ENCODE measurements around the gene FBXO21.
"Not testable (repeated sequence)": the region's sequence is repeated elsewhere in the genome, so short reads cannot be mapped to it uniquely, and the experiment has no call there.

The FBXO21 gene

GRCh38 chr12:117098361-117099217, 91.7 kb downstream of the FBXO21 start:
- WGBS (ENCODE audit: insufficient coverage, insufficient read length): no CpG with 5 or more reads among the region's 85 CpGs
- Histone ChIP-seq H3K4me3 (ENCODE audit: low read length) (peak overlapping the region; percentile 79), H3K36me3 (ENCODE audit: control insufficient read depth, insufficient read depth, low read length) (no peaks in the 10 kb centered on the region), H3K4me1 (ENCODE audit: control insufficient read depth, insufficient read depth, low read length) (peaks cover 1% of the 10 kb centered on the region; the same call in 1 of the 2 replicates), H3K27me3 (ENCODE audit: control insufficient read depth, insufficient read depth, low read length) (peaks cover 4% of the 10 kb centered on the region; the same call in 1 of the 2 replicates), H3K9me3 (ENCODE audit: control insufficient read depth, insufficient read depth, low read length) (no peaks in the 10 kb centered on the region), H3K27ac (ENCODE audit: low read length) (no peak overlapping the region)
- no peak for DNase-seq (ENCODE audit: low read depth, low spot score)

GRCh38 chr12:117098024-117098360, 92.3 kb downstream of the FBXO21 start:
- Histone ChIP-seq H3K36me3 (ENCODE audit: control insufficient read depth, insufficient read depth, low read length) (no peaks in the 10 kb centered on the region), H3K4me3 (ENCODE audit: low read length) (peak overlapping the region; percentile 79; the same call in 1 of the 2 replicates)
- DNase-seq (ENCODE audit: low read depth, low spot score): no peak

GRCh38 chr12:117097159-117097558, 93.1 kb downstream of the FBXO21 start:
- H3K4me3 ChIP-seq (ENCODE audit: low read length): no peak overlapping the region
- peaks cover 1% of the 10 kb centered on the region; the same call in 1 of the 2 replicates for H3K4me1 ChIP-seq (ENCODE audit: control insufficient read depth, insufficient read depth, low read length)
- H3K27me3 ChIP-seq (ENCODE audit: control insufficient read depth, insufficient read depth, low read length): peaks cover 4% of the 10 kb centered on the region; the same call in 1 of the 2 replicates
- H3K9me3 ChIP-seq (ENCODE audit: control insufficient read depth, insufficient read depth, low read length): no peaks in the 10 kb centered on the region
- DNase-seq (ENCODE audit: low read depth, low spot score): no peak
- no CpG with 5 or more reads among the region's 8 CpGs for WGBS (ENCODE audit: insufficient coverage, insufficient read length)
- H3K27ac ChIP-seq (ENCODE audit: low read length): no peak overlapping the region
- no peaks in the 10 kb centered on the region for H3K36me3 ChIP-seq (ENCODE audit: control insufficient read depth, insufficient read depth, low read length)

More at GRCh38 chr12:117098024-117098360, 92.3 kb downstream of the FBXO21 start:
- H3K9me3 ChIP-seq (ENCODE audit: control insufficient read depth, insufficient read depth, low read length): no peaks in the 10 kb centered on the region
- peaks cover 4% of the 10 kb centered on the region; the same call in 1 of the 2 replicates for H3K27me3 ChIP-seq (ENCODE audit: control insufficient read depth, insufficient read depth, low read length)
- H3K4me1 ChIP-seq (ENCODE audit: control insufficient read depth, insufficient read depth, low read length): peaks cover 1% of the 10 kb centered on the region; the same call in 1 of the 2 replicates
- WGBS (ENCODE audit: insufficient coverage, insufficient read length): no CpG with 5 or more reads among the region's 3 CpGs
- H3K27ac ChIP-seq (ENCODE audit: low read length): no peak overlapping the region

- peaks cover 1% of the 10 kb centered on the region; the same call in 1 of the 2 replicates for H3K4me1 ChIP-seq (ENCODE audit: control insufficient read depth, insufficient read depth, low read length)
- peaks cover 4% of the 10 kb centered on the region; the same call in 1 of the 2 replicates for H3K27me3 ChIP-seq (ENCODE audit: control insufficient read depth, insufficient read depth, low read length)
- no peak overlapping the region for H3K27ac ChIP-seq (ENCODE audit: low read length)
Measured at GRCh38 chr12:117096501-117097042, 93.7 kb downstream of the FBXO21 start.

GRCh38 chr12:117095191-117095590, 95.1 kb downstream of the FBXO21 start:
- not testable (repeated sequence) for DNase-seq (ENCODE audit: low read depth, low spot score); H3K4me1 ChIP-seq (ENCODE audit: control insufficient read depth, insufficient read depth, low read length)
- WGBS (ENCODE audit: insufficient coverage, insufficient read length): no CpG with 5 or more reads among the region's 10 CpGs

More at GRCh38 chr12:117096501-117097042, 93.7 kb downstream of the FBXO21 start:
- no peak for DNase-seq (ENCODE audit: low read depth, low spot score)
- Histone ChIP-seq H3K36me3 (ENCODE audit: control insufficient read depth, insufficient read depth, low read length) (no peaks in the 10 kb centered on the region), H3K9me3 (ENCODE audit: control insufficient read depth, insufficient read depth, low read length) (no peaks in the 10 kb centered on the region), H3K4me3 (ENCODE audit: low read length) (no peak overlapping the region)
- no CpG with 5 or more reads among the region's 11 CpGs for WGBS (ENCODE audit: insufficient coverage, insufficient read length)

GRCh38 chr12:117093918-117094630, 96.2 kb downstream of the FBXO21 start:
- Histone ChIP-seq H3K27ac (ENCODE audit: low read length) (no peak overlapping the region), H3K4me1 (ENCODE audit: control insufficient read depth, insufficient read depth, low read length) (0 out of 2 replicates have a peak, but pooled peaks cover 1% of the 10 kb centered on the region), H3K9me3 (ENCODE audit: control insufficient read depth, insufficient read depth, low read length) (no peaks in the 10 kb centered on the region), H3K4me3 (ENCODE audit: low read length) (no peak overlapping the region), H3K36me3 (ENCODE audit: control insufficient read depth, insufficient read depth, low read length) (no peaks in the 10 kb centered on the region), H3K27me3 (ENCODE audit: control insufficient read depth, insufficient read depth, low read length) (peaks cover 4% of the 10 kb centered on the region; the same call in 1 of the 2 replicates)
- DNase-seq (ENCODE audit: low read depth, low spot score): no peak
- WGBS (ENCODE audit: insufficient coverage, insufficient read length): no CpG with 5 or more reads among the region's 18 CpGs

More at GRCh38 chr12:117095191-117095590, 95.1 kb downstream of the FBXO21 start:
- not testable (repeated sequence) for H3K27ac ChIP-seq (ENCODE audit: low read length); H3K4me3 ChIP-seq (ENCODE audit: low read length); H3K27me3 ChIP-seq (ENCODE audit: control insufficient read depth, insufficient read depth, low read length); H3K36me3 ChIP-seq (ENCODE audit: control insufficient read depth, insufficient read depth, low read length); H3K9me3 ChIP-seq (ENCODE audit: control insufficient read depth, insufficient read depth, low read length)

GRCh38 chr12:117093431-117093830, 96.8 kb downstream of the FBXO21 start:
- no peaks in the 10 kb centered on the region for H3K36me3 ChIP-seq (ENCODE audit: control insufficient read depth, insufficient read depth, low read length)
- no peak for DNase-seq (ENCODE audit: low read depth, low spot score)
- H3K9me3 ChIP-seq (ENCODE audit: control insufficient read depth, insufficient read depth, low read length): no peaks in the 10 kb centered on the region
- no peak overlapping the region for H3K4me3 ChIP-seq (ENCODE audit: low read length)
- 0 out of 2 replicates have a peak, but pooled peaks cover 1% of the 10 kb centered on the region for H3K4me1 ChIP-seq (ENCODE audit: control insufficient read depth, insufficient read depth, low read length)
- H3K27ac ChIP-seq (ENCODE audit: low read length): no peak overlapping the region
- no CpG with 5 or more reads among the region's 11 CpGs for WGBS (ENCODE audit: insufficient coverage, insufficient read length)
- H3K27me3 ChIP-seq (ENCODE audit: control insufficient read depth, insufficient read depth, low read length): peaks cover 4% of the 10 kb centered on the region; the same call in 1 of the 2 replicates

- no peaks in the 10 kb centered on the region for H3K9me3 ChIP-seq (ENCODE audit: control insufficient read depth, insufficient read depth, low read length)
- H3K4me3 ChIP-seq (ENCODE audit: low read length): no peak overlapping the region
- no peaks in the 10 kb centered on the region for H3K36me3 ChIP-seq (ENCODE audit: control insufficient read depth, insufficient read depth, low read length)
- H3K27ac ChIP-seq (ENCODE audit: low read length): no peak overlapping the region
- no peak for DNase-seq (ENCODE audit: low read depth, low spot score)
- WGBS (ENCODE audit: insufficient coverage, insufficient read length): no CpG with 5 or more reads among the region's 7 CpGs
- no peaks in the 10 kb centered on the region; the same call in 1 of the 2 replicates for H3K27me3 ChIP-seq (ENCODE audit: control insufficient read depth, insufficient read depth, low read length)
- no peaks in the 10 kb centered on the region for H3K4me1 ChIP-seq (ENCODE audit: control insufficient read depth, insufficient read depth, low read length)
Measured at GRCh38 chr12:117092886-117093285, 97.4 kb downstream of the FBXO21 start.

- H3K9me3 ChIP-seq (ENCODE audit: control insufficient read depth, insufficient read depth, low read length): no peaks in the 10 kb centered on the region
- no peak overlapping the region for H3K27ac ChIP-seq (ENCODE audit: low read length)
- no CpG with 5 or more reads among the region's 2 CpGs for WGBS (ENCODE audit: insufficient coverage, insufficient read length)
- no peak for DNase-seq (ENCODE audit: low read depth, low spot score)
- no peaks in the 10 kb centered on the region for H3K27me3 ChIP-seq (ENCODE audit: control insufficient read depth, insufficient read depth, low read length)
- no peaks in the 10 kb centered on the region for H3K4me1 ChIP-seq (ENCODE audit: control insufficient read depth, insufficient read depth, low read length)
- no peaks in the 10 kb centered on the region for H3K36me3 ChIP-seq (ENCODE audit: control insufficient read depth, insufficient read depth, low read length)
- no peak overlapping the region for H3K4me3 ChIP-seq (ENCODE audit: low read length)
Measured at GRCh38 chr12:117092511-117092780, 97.8 kb downstream of the FBXO21 start.

Measured in iPS DF 6.9 (cell line).